ENCODE data around the gene ZC3H18. TPM values are rescaled to one million over a fixed set of nuclear protein-coding genes. Genes with fewer than 3 reads are reported as not detected.

The ZC3H18 gene
- total RNA-seq, 1 experiment from 2014 or later = 21.7 TPM

GRCh38 chr16:88532434-88533241 is 37.6 kb upstream of the ZC3H18 start:
- DNase-seq (ENCODE audit: low read depth) = no peak

- DNase-seq (ENCODE audit: low read depth) = no peak
Observed at GRCh38 chr16:88533381-88533917, 36.8 kb upstream of the ZC3H18 start.

DNA sequence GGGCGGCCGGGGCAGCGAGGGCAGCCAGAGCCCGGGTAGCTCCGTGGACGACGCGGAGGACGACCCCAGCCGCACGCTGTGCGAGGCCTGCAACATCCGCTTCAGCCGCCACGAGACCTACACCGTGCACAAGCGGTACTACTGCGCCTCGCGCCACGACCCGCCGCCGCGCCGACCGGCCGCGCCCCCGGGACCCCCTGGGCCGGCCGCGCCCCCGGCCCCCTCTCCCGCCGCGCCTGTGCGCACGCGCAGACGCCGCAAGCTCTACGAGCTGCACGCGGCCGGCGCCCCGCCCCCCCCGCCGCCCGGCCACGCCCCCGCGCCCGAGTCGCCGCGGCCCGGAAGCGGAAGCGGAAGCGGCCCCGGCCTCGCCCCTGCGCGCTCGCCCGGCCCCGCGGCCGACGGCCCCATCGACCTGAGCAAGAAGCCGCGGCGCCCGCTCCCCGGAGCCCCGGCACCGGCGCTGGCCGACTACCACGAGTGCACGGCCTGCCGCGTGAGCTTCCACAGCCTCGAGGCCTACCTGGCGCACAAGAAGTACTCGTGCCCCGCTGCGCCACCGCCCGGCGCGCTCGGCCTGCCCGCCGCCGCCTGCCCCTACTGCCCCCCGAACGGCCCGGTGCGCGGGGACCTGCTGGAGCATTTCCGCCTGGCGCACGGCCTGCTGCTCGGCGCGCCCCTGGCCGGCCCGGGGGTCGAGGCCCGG is 36.1 kb upstream of the ZC3H18 start:
- no peak for DNase-seq (ENCODE audit: low read depth)

GRCh38 chr16:88534638-88535190 is 35.5 kb upstream of the ZC3H18 start:
- DNase-seq (ENCODE audit: low read depth) = no peak

- DNase-seq (ENCODE audit: low read depth) = no peak
Observed at GRCh38 chr16:88535191-88535856, 34.9 kb upstream of the ZC3H18 start.

DNA sequence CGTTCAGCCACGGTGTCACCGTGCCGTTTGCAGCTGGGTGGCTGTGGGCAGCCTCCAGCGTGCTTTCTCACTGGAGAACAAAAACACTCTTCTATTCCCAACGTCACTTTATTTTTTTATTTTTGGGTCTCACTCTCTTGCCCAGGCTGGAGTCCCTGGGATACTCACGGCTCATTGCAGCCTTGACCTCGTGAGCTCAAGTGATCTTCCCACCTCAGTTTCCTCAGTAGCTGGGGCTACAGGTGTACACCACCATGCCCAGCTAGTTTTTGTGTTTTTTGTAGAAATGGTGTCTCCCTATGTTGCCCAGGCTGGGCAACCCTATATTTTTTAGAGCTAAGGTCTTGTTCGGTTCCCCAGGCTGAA is 34.4 kb upstream of the ZC3H18 start:
- no peak for DNase-seq (ENCODE audit: low read depth)

DNA sequence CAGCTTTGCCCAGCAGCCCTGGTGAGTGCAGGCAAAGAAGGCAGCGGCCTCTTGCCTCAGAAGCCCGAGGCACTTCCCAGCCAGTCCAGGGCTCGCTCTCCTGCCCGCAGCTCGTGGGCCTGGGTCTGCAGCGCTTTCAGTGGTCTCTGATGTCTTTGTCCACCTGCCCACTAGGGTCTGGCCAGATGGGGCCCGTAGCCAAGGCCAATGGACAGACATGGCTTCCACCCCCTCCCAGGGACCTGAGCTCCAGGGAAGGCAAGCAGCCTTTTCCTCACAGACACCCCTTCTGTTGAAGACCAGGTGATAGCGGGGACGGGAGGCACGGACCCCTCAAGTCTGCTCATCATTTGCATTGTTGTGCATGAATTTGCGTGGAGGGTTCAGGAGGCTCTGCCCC is 33.7 kb upstream of the ZC3H18 start:
- DNase-seq (ENCODE audit: low read depth) = no peak

DNA sequence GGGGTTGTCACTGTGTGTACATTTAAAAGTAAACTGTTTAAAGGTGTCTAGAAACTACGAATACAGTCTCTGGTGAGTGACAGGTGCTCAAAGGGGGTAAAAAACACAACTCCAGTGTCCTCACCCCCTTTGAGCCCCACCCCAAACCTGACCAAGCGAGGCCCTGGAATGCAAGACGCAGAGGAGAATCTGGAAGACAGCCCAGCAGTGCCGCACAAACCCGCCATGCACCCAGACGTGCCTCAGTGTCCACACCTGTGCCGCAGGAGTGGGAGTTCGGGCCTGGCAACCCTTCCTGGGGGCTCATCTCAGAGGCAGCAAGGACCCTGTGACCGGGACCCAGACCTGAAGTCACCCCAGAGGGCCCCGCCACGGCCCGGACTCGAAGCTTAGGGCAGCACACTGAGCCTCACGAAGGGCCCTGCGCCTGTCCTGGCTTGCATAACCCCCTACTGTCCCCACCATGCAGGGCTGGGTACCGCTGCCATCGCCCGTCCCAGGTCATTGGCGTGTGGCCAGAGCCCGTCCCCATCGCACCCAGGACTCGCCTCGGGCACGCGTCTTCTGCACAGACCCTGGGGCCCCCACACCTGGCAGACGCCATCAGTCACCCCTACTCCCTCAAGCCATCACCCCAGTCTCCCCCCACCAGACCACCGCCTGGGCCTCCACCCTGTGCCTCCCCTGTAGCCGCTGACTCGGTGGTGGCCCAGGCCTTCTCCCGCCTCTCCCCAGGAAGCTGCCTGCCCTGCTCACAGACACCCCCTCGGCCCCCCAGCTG is 33.0 kb upstream of the ZC3H18 start:
- DNase-seq (ENCODE audit: low read depth) = no peak

- no peak for DNase-seq (ENCODE audit: low read depth)
Observed at GRCh38 chr16:88537859-88538258, 32.3 kb upstream of the ZC3H18 start.

GRCh38 chr16:88538366-88539060 is 31.7 kb upstream of the ZC3H18 start:
- no peak for DNase-seq (ENCODE audit: low read depth)

GRCh38 chr16:88539261-88539651 is 30.9 kb upstream of the ZC3H18 start:
- no peak for DNase-seq (ENCODE audit: low read depth)

DNA sequence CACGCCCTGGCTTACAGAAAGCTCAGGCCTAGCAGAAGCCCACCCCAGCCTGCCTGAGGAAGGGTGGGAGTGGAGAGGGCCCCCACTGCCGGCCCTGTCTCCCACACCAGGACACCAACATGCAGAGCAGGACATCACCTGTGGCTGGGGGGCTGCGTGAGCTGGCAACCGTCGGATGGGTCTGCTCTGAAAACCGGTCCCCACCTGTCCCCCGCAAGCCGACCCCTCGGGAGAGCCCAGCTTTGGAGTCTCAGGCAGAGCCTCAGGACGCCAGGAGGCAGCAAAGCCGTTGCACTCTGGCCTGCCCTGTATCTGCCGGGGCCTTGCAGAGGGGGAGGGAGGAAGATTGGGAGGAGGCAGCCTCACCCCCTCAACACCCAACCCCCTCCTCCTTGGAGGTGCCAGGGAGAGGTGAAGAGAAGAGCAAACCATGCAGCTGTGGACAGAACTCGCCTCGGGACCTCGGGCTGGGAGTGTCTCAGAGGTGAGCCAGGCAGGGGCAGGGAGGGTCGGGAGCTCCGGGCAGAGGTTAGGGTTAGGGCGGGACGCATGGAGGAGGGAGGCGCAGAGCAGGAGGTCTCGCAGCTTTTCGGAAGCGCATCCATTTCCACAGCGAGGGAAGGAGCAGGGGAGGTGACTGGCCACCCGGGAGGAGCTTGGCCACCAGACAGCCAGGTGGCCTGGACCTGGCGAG is 30.4 kb upstream of the ZC3H18 start:
- no peak for DNase-seq (ENCODE audit: low read depth)

GRCh38 chr16:88540346-88540977 is 29.7 kb upstream of the ZC3H18 start:
- DNase-seq (ENCODE audit: low read depth) = no peak

- DNase-seq (ENCODE audit: low read depth) = no peak
Observed at GRCh38 chr16:88541831-88542616, 28.2 kb upstream of the ZC3H18 start.

DNA sequence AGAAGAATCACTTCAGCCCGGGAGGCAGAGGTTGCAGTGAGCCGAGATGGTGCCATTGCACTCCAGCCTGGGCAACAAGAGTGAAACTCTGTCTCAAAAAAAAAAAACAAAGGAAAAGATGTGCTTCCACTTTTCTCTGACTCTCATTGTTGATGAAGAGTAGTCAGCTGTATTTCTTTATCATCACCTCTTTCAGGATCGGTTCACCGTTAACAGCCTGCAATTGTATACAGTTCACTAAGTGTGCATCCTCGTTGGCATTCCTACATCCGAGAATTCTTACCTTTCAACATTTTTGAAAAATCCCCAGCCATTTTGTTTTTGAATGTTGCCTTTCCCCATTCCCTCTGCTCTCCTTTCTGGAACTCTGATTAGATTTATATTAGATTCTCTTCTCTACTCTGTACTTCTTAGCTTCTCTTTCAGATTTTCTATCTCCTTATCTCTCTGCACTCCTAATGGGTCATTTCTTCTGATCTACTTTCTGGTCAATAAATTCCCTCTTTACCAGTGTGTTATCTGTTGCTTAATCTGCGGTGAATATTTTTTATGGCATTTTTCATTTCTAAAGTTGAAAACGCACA is 26.9 kb upstream of the ZC3H18 start:
- DNase-seq (ENCODE audit: low read depth) = no peak

GRCh38 chr16:88545781-88546180 is 24.4 kb upstream of the ZC3H18 start:
- DNase-seq (ENCODE audit: low read depth) = no peak

GRCh38 chr16:88548131-88548874 is 21.9 kb upstream of the ZC3H18 start:
- DNase-seq (ENCODE audit: low read depth) = no peak

Measured in HT1080 (cell line).